ENCODE data around the gene TFE3.
A peak's percentile ranks its signal among the peaks of the same experiment; 100 is the strongest.

TFE3 gene

GRCh38 chrX:49061916-49062315, 18.8 kb upstream of the TFE3 start:
- no peak for DNase-seq (ENCODE audit: extremely low read depth in 1 of 2, low read depth in 1 of 2)

DNA sequence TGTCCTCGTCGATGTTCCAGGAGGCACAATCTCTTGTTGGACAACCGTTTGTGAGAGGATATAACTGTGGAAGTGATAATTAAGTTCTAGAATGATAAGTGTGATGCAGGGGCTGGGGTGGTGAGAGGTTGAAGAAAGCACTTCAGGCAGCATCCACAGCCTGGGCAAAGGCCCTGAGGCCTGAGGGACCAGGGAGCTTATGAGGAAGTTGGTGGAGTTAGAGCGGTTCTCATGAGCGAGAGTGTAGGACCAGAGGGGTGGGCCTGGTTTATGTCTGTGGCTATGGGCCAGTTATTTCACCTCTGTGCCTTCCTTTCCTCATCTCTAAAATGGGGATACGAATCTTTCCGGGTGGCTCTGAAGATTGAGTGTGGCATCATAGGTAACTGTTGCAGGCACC, 18.3 kb upstream of the TFE3 start:
- no peak for DNase-seq (ENCODE audit: extremely low read depth in 1 of 2, low read depth in 1 of 2)

DNA sequence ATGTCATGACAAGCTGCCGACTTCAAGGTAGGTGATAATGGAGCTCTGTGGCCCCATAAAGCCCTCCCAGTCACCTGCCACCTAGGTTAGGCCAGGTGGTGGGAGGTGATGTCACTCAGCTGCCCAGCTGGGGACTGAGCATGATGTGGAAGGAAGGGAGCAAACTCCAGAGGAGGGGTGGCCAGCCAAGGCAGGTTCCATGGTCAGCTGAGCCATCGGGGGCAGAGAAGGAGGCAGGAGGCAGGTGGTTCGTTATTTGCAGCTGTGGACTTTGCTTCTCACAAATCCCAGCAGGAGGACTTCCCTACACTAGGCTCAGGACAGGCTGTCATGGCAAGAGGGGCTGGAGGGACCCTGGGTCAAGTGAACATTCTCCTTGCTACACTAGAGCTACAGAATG, 17.8 kb upstream of the TFE3 start:
- DNase-seq (ENCODE audit: extremely low read depth in 1 of 2, low read depth in 1 of 2), result no peak

- DNase-seq (ENCODE audit: extremely low read depth in 1 of 2, low read depth in 1 of 2), result no peak
Measured at GRCh38 chrX:49059681-49060085, 16.5 kb upstream of the TFE3 start.

GRCh38 chrX:49059201-49059600, 16.0 kb upstream of the TFE3 start:
- DNase-seq (ENCODE audit: extremely low read depth in 1 of 2, low read depth in 1 of 2), result no peak

- no peak for DNase-seq (ENCODE audit: extremely low read depth in 1 of 2, low read depth in 1 of 2)
Measured at GRCh38 chrX:49058794-49059193, 15.6 kb upstream of the TFE3 start, which contains the start of gene CCDC120. TSS of gene CCDC120 (plus strand) at chrX:49058999. CDS start at chrX:49062042, 3,043 bp downstream.

- no peak for DNase-seq (ENCODE audit: extremely low read depth in 1 of 2, low read depth in 1 of 2)
Measured at GRCh38 chrX:49054073-49054762, 11.1 kb upstream of the TFE3 start.

DNA sequence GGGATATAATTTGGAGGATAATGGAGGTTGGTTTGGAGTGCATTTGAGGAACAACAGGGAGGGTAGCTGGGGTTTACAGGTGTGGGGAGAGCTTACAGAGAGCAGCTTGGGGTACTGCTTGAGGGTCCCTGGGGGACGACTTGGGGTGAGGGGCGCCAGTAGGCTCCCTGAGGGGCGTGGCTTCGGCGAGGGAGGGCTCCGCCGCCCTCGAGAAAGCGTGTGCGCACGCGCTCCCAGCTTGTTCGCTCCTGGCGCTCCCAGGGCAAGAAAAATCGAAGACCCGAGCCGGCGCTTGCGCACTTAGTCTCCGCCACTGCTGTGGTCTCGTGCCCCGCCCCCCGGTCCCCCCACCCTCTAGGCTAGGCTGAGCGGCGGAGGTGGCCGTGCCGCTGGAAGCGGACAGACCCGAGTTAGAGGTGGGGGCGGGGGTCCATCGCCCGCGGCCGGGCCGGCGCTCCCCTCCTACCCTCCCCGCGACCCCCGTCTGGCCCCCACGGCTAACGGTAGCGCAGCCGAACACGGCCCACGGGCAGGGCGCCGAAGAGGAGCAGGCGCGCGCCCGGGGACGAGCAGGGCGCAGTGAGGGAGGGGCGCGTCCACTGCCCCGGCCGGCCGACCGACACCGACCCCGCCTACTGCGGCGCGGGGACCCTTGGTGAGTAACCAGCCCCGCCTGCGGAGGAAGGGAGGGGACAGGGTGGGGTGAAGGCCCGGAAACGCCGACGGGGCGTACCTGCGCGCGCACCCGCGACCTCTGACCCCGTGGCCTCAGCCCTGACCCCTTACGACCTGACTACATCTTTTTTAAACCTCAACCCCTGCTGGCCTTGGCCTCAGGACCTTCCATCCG, 10.3 kb upstream of the TFE3 start:
- DNase-seq (ENCODE audit: extremely low read depth in 1 of 2, low read depth in 1 of 2), result peak; percentile 34 to 41

GRCh38 chrX:49043987-49044281, 777 bp upstream of the TFE3 start:
- DNase-seq (ENCODE audit: extremely low read depth in 1 of 2, low read depth in 1 of 2), result no peak

- DNase-seq (ENCODE audit: extremely low read depth in 1 of 2, low read depth in 1 of 2), result no peak
Measured at GRCh38 chrX:49042581-49043219, 457 bp downstream of the TFE3 start.

GRCh38 chrX:49041744-49042580, 1.2 kb downstream of the TFE3 start:
- no peak for DNase-seq (ENCODE audit: extremely low read depth in 1 of 2, low read depth in 1 of 2)

DNA sequence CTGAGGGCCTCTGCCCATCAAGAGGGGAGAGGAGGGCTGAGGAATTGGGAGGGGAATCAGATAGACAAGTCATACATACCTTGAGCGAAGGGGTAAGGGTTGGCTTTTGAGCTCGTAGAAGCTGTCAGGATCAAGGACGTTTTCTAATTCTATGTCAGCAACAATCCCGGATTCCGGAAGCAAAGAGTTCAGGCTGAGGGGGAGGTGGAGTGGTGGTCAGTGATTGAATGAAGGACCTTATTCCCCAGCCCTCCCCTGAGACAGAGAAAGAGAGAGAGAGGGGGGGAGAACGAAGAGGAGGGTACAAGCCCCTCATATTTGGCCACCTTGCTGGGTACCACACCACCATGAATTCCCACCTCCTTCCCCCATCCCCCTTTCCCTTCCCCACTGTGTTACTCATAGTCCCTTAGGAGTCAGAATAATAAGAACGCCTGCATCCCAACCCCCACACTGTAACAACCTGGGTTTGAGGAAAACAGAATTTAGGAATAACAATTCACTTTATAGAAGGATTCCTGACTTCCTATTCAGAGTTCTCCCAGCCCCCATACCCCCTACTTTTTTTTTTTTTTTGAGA, 2.7 kb downstream of the TFE3 start:
- DNase-seq (ENCODE audit: extremely low read depth in 1 of 2, low read depth in 1 of 2), result no peak

GRCh38 chrX:49039598-49040375, 3.4 kb downstream of the TFE3 start:
- DNase-seq (ENCODE audit: extremely low read depth in 1 of 2, low read depth in 1 of 2), result peak in 1 of 2 donors; percentile 1

GRCh38 chrX:49037883-49038475, 5.2 kb downstream of the TFE3 start:
- no peak for DNase-seq (ENCODE audit: extremely low read depth in 1 of 2, low read depth in 1 of 2)

GRCh38 chrX:49030283-49030682, 12.9 kb downstream of the TFE3 start:
- DNase-seq (ENCODE audit: extremely low read depth in 1 of 2, low read depth in 1 of 2), result no peak

- DNase-seq (ENCODE audit: extremely low read depth in 1 of 2, low read depth in 1 of 2), result no peak
Measured at GRCh38 chrX:49029876-49030275, 13.3 kb downstream of the TFE3 start.

DNA sequence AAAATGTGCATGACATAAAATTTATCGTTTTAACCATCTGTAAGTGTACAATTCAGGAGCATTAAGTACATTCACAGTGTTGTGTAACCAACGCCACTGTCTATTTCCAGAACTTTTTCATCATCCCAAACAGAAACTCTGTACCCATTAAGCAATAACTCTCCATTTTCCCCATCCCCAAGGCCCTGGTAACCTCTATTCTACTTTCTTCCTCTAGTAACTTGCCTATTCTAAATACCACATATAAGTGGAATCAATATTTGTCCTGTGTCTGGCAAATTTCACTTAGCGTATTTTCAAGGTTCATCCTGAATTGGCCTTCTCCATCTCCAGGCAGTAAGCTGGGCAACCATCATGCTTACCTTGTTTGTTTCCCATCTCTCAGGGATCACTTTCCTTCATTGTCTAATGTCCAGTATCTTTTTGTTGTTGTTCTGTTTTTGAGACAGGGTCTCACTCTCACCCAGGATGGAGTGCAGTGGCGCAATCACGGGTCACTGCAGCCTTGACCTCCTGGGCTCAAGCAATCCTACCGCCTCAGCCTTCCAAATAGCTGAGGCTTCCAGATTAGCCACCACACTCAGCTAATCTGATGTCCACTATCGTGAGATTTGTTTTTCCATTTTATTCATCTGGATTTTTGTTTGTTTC, 23.4 kb downstream of the TFE3 start:
- no peak for DNase-seq (ENCODE audit: extremely low read depth in 1 of 2, low read depth in 1 of 2)

GRCh38 chrX:49019050-49019449, 24.1 kb downstream of the TFE3 start:
- no peak for DNase-seq (ENCODE audit: extremely low read depth in 1 of 2, low read depth in 1 of 2)

DNA sequence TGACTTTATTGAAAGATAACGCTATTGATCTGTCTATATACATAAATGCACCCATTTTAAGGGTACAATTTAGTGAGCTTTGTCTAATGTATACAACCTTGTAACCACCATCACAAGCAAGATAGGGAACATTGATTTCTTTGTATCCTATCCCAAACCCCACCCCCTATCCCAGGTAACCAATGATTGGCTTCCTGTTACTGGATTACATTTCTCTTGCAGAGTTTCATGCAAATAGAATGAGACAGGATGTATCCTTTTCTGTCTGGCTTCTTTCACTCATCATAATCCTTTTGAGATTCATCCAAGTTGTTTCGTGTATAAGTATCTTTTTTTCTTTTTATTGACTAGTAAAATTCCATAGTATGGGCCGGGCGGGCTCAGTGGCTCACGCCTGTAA, 39.5 kb downstream of the TFE3 start:
- DNase-seq (ENCODE audit: extremely low read depth in 1 of 2, low read depth in 1 of 2), result no peak

Data from activated CD8-positive, alpha-beta memory T cell treated with anti-CD3 and anti-CD28 coated beads for 1 hour (primary cell).